Measurements from ENCODE around the gene VWA5B1. TPM values are rescaled to one million over a fixed set of nuclear protein-coding genes. Genes with fewer than 3 reads are reported as not detected.

The VWA5B1 gene
- total and polyA plus RNA-seq, 10 of the 15 experiments (the other 5 are each of a cell fraction or from before 2014, with no cell fraction given) = under 0.01 to 0.05 (median 0.01) TPM; not detected in 7

GRCh38 chr1:20342294-20343148, 51.8 kb downstream of the VWA5B1 start (continued):
- no peak for TF ChIP-seq TCF3 (IDR thresholded peaks at IDR 0.05; ENCODE audit: borderline replicate concordance, insufficient read depth, low read depth, low read length)
- no peak for TF ChIP-seq ATF2 (IDR thresholded peaks at IDR 0.05; ENCODE audit: low read length)
- no peak for TF ChIP-seq SRF (IDR thresholded peaks at IDR 0.05; ENCODE audit: low read depth in 2 of 2, low read length in 2 of 2)
- TF ChIP-seq ZZZ3 (IDR thresholded peaks at IDR 0.05; ENCODE audit: control insufficient read depth, insufficient read length, low read depth) = no peak
- no peak for TF ChIP-seq IRF4 (IDR thresholded peaks at IDR 0.05; ENCODE audit: low read depth, low read length)
- no peak for TF ChIP-seq ETV6 (conservative IDR thresholded peaks at IDR 0.05 in 1 of 2, IDR thresholded peaks at IDR 0.05 in 1 of 2; ENCODE audit: borderline replicate concordance in 1 of 2, low read depth in 1 of 2)

GRCh38 chr1:20343149-20343937, 52.7 kb downstream of the VWA5B1 start:
- no peak for DNase-seq (ENCODE audit: low read depth, low spot score)
- no peak for ATAC-seq
- no peak overlapping the region for H2AFZ ChIP-seq (ENCODE audit: control insufficient read depth, low read depth, low read length)
- no peaks in the 10 kb centered on the region for H3K4me1 ChIP-seq (ENCODE audit: control insufficient read depth, insufficient read depth, low read length)
- peak; percentile 56; the same call in 1 of the 2 replicates for TF ChIP-seq TCF3 (IDR thresholded peaks at IDR 0.05; ENCODE audit: borderline replicate concordance, insufficient read depth, low read depth, low read length)
- no peak for TF ChIP-seq KDM1A (IDR thresholded peaks at IDR 0.05; ENCODE audit: borderline replicate concordance)
- no peak for TF ChIP-seq ATF2 (IDR thresholded peaks at IDR 0.05; ENCODE audit: low read length)
- TF ChIP-seq BCLAF1 (IDR thresholded peaks at IDR 0.05) = no peak
- no peak for TF ChIP-seq POLR2AphosphoS2 (IDR thresholded peaks at IDR 0.05; ENCODE audit: low read depth, low read length)
- 0 out of 3 replicates have a peak, but pooled peaks of 1 of the 2 experiments have one; percentile 27 for TF ChIP-seq EGR1 (IDR thresholded peaks at IDR 0.05; ENCODE audit: borderline replicate concordance in 1 of 2, low read depth in 2 of 2, low read length in 2 of 2)
- SMC1A ChIA-PET (ENCODE audit: uncharacterized antibody, unreplicated experiment) = no interaction called here
- intact Hi-C loops (cut with micrococcal nuclease; ENCODE audit: unreplicated experiment) = no loop called here
- no TSS peak for BruUV-seq (replicated peaks)
- H3K36me3 ChIP-seq (ENCODE audit: control insufficient read depth in 2 of 2, insufficient read depth in 2 of 2, low read length in 1 of 2) = no peaks in the 10 kb centered on the region
- no peak overlapping the region for H3K9ac ChIP-seq (ENCODE audit: control insufficient read depth, insufficient read depth, low read length)
- no peaks in the 10 kb centered on the region for H3K79me2 ChIP-seq (ENCODE audit: control insufficient read depth, insufficient read depth, low read length)
- H3K27me3 ChIP-seq (replicated peaks in 1 of 2; ENCODE audit: control insufficient read depth in 2 of 2, insufficient read depth in 2 of 2, low read length in 1 of 2) = no peaks in the 10 kb centered on the region
- no peak overlapping the region for H3K27ac ChIP-seq (ENCODE audit: control insufficient read depth, insufficient read depth)
- FAIRE-seq = no peak
- CTCF ChIA-PET = no interaction called here
- RAD21 ChIA-PET (ENCODE audit: unreplicated experiment) = no interaction called here
- no peaks in the 10 kb centered on the region for H3K9me3 ChIP-seq (replicated peaks; ENCODE audit: control insufficient read depth, insufficient read depth, low read length)
- 65% methylated on average over 26 of the region's 59 CpGs for whole genome bisulfite sequencing (ENCODE audit: insufficient coverage, insufficient replicate concordance, low lambda C conversion rate, missing lambda C conversion rate)
- H3K4me2 ChIP-seq (ENCODE audit: control insufficient read depth, insufficient read depth) = no peak overlapping the region
- POLR2A ChIA-PET = no interaction called here
- in situ Hi-C loops (cut with MboI) = no loop called here
- H4K20me1 ChIP-seq (ENCODE audit: control insufficient read depth, insufficient read depth) = no peaks in the 10 kb centered on the region
- no peak overlapping the region for H3K4me3 ChIP-seq
